HCT116 (cell line): ENCODE data around the gene IRS1. TPM values are rescaled to one million over a fixed set of nuclear protein-coding genes. Genes with fewer than 3 reads are reported as not detected.

Experiments
- ATAC-seq: fragments of 200-7000 bp; cut with Tn5 transposase; 2 replicates; pipeline ENCODE4 v1.9.1; 2020; ENCODE audit warnings: mild to moderate bottlenecking, moderate library complexity
- BruUV-seq: library from RNA; stranded (reverse); fragments of 400-500 nt; replicated peaks from 2 replicates; lab custom pipeline; 2021; lab: Mats Ljungman, UMichigan
- CTCF ChIA-PET: fragments of 300-600 bp; sonication (Branson Sonifier 250); formaldehyde crosslinking; loops from one replicate; lab custom pipeline; 2021; ENCODE audit warnings: antibody characterized with exemption; lab: Charles Lee
- POLR2A ChIA-PET: fragments of 300-600, 350-600 bp; sonication (Branson Sonifier 250); formaldehyde crosslinking; loops from one replicate; lab custom pipeline; 2021; ENCODE audit warnings: antibody characterized with exemption; lab: Charles Lee
- RAD21 ChIA-PET, 2 experiments: fragments of 300-600 bp; sonication (Branson Sonifier 250); formaldehyde crosslinking; loops; one replicate each; lab custom pipeline; 2023; ENCODE audit warnings: low total read pairs in 2 of 2; ENCODE audit not compliant: uncharacterized antibody in 2 of 2, unreplicated experiment in 2 of 2, low non-redundant PET in 1 of 2; lab: Charles Lee
- DNase-seq: peaks from one replicate; pipeline ENCODE4 v3.0.0-alpha.2; 2010; ENCODE audit warnings: low read depth, low spot score
- H2AFZ ChIP-seq: fragments of 200-600 bp; shearing (Covaris generic), sonication (generic); 2 replicates; pipeline ENCODE4 v1.6.1; 2017; ENCODE audit warnings: low read depth, mixed run types, mixed read lengths, antibody characterized with exemption, low read length; ENCODE audit not compliant: poor library complexity, severe bottlenecking
- H3K27ac ChIP-seq: 2 replicates; pipeline ENCODE4 v1.5.1; 2012; ENCODE audit warnings: low read depth, low read length
- H3K27me3 ChIP-seq: fragments of 200-600 bp; sonication (generic); 2 replicates; pipeline ENCODE4 v1.6.1; 2016; ENCODE audit warnings: mixed run types, low read length, mixed read lengths; ENCODE audit not compliant: insufficient read depth
- H3K36me3 ChIP-seq, 2 experiments: fragments of 200-500 bp in 1 of 2; fragments of 200-600 bp in 1 of 2; sonication (Bioruptor generic) in 1 of 2; sonication (generic) in 1 of 2; 2 replicates each; pipeline versions ENCODE4 v1.5.1 to v1.6.1; 2014 to 2016; ENCODE audit warnings: low read length in 2 of 2, inconsistent platforms in 1 of 2, mixed read lengths in 1 of 2, mixed run types in 1 of 2; ENCODE audit not compliant: insufficient read depth in 2 of 2, control insufficient read depth in 1 of 2
- H3K4me1 ChIP-seq, 2 experiments: fragments of 200-600 bp in 1 of 2; sonication (generic) in 1 of 2; 2 replicates each; pipeline versions ENCODE4 v1.5.1 to v1.6.1; 2012 to 2017; ENCODE audit warnings: low read length in 2 of 2, inconsistent platforms in 1 of 2, mild to moderate bottlenecking in 1 of 2, mixed read lengths in 1 of 2, mixed run types in 1 of 2, moderate library complexity in 1 of 2; ENCODE audit not compliant: insufficient read depth in 2 of 2, control insufficient read depth in 1 of 2
- H3K4me2 ChIP-seq: fragments of 200-600 bp; sonication (generic); 2 replicates; pipeline ENCODE4 v1.6.1; 2017; ENCODE audit warnings: mixed run types, low read length, mixed read lengths
- H3K4me3 ChIP-seq, 2 experiments: fragments of 200-600 bp in 1 of 2; sonication (generic) in 1 of 2; replicated peaks in 1 of 2; 2 replicates each; pipeline ENCODE4 v1.5.1; 2011 to 2016; ENCODE audit warnings: low read length in 2 of 2, control low read depth in 1 of 2, low read depth in 1 of 2, mild to moderate bottlenecking in 1 of 2, mixed read lengths in 1 of 2, mixed run types in 1 of 2
- H3K79me2 ChIP-seq: fragments of 200-600 bp; sonication (generic); 2 replicates; pipeline ENCODE4 v1.6.1; 2017; ENCODE audit warnings: mild to moderate bottlenecking, mixed run types, low read length, moderate library complexity, mixed read lengths; ENCODE audit not compliant: insufficient read depth
- H3K9ac ChIP-seq: fragments of 200-600 bp; sonication (generic); 2 replicates; pipeline ENCODE4 v1.6.1; 2016; ENCODE audit warnings: low read length, mixed read lengths
- H3K9me2 ChIP-seq: fragments of 200-600 bp; sonication (generic), shearing (Covaris generic); 2 replicates; pipeline ENCODE4 v1.6.1; 2017; ENCODE audit warnings: mixed run types, mild to moderate bottlenecking, moderate library complexity; ENCODE audit not compliant: insufficient read depth
- H3K9me3 ChIP-seq, 2 experiments: fragments of 200-500 bp in 1 of 2; fragments of 200-600 bp in 1 of 2; sonication (Bioruptor generic) in 1 of 2; sonication (generic) in 1 of 2; 2 replicates each; pipeline ENCODE4 v1.6.1; 2014 to 2017; ENCODE audit warnings: low read length in 2 of 2, mixed read lengths in 2 of 2, inconsistent platforms in 1 of 2, low read depth in 1 of 2, mild to moderate bottlenecking in 1 of 2, mixed run types in 1 of 2, moderate library complexity in 1 of 2; ENCODE audit not compliant: control insufficient read depth in 1 of 2, insufficient read depth in 1 of 2
- H4K20me1 ChIP-seq: fragments of 200-600 bp; sonication (generic), shearing (Covaris generic); 2 replicates; pipeline ENCODE4 v1.6.1; 2017; ENCODE audit warnings: mixed run types, mild to moderate bottlenecking, moderate library complexity; ENCODE audit not compliant: insufficient read depth
- CTCF ChIP-seq, 3 experiments: fragments of 200-600 bp in 1 of 3; sonication (generic) in 1 of 3; IDR thresholded peaks in 2 of 3; conservative IDR thresholded peaks in 1 of 3; 2 replicates each; pipeline ENCODE4 v1.5.1; 2012 to 2017; ENCODE audit warnings: low read depth in 2 of 3, low read length in 2 of 3, antibody characterized with exemption in 1 of 3, borderline replicate concordance in 1 of 3, control low read depth in 1 of 3, mild to moderate bottlenecking in 1 of 3, mixed read lengths in 1 of 3, mixed run types in 1 of 3, moderate library complexity in 1 of 3; ENCODE audit not compliant: insufficient read depth in 1 of 3
- ELF1 ChIP-seq: IDR thresholded peaks from 2 replicates; pipeline ENCODE4 v1.6.1; 2012; ENCODE audit warnings: low read depth, borderline replicate concordance
- POLR2AphosphoS5 ChIP-seq: IDR thresholded peaks from 2 replicates; pipeline ENCODE4 v1.6.1; 2011; ENCODE audit warnings: mild to moderate bottlenecking, low read depth, low read length, moderate library complexity
- intact Hi-C: fragments of 100-400 bp; cut with micrococcal nuclease; formaldehyde crosslinking; loops from 2 replicates; pipeline ENCODE4 v1.10.0; 2022
- total RNA-seq: library from RNA; stranded (reverse); gene quantifications from one replicate; pipeline ENCODE4 v1.2.1, GENCODE V29; 2021; ENCODE audit not compliant: unreplicated experiment

IRS1 gene
- total RNA-seq, 1 experiment from 2014 or later, result 88.8 TPM

DNA sequence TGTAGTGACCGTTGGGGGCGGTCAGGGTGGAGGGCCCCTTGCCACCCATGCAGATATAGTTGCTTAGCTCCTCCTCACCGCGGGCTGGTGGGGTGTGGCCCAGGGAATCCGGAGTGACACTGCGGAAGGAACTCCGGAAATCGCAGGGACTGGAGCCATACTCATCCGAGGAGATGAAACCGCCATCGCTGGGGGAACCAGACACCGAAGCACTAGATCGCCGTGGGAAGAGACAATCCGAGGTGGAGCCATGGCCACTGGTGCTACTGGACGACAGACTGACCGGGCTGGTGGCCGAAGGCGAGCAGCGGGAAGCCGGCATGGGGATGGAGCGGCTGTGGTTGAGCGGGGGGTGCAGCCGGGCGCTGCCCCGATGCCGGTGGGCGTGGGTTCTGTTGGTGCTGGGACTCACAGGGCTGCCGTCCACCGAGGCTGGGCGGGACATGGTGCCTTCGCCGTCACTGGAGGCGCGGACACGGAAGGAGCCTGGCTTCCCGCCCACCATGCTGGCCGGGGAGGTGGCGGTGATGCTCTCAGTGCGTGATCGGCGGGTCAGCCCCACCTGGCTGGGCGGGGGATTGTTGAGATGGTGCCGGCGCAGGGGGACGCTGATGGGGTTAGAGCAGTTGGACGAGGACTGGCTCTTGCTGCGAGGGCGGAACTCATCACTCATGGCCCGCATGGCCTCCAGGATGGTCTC, 2.2 kb downstream of the IRS1 start:
- intact Hi-C loops, result no loop called here
- Histone ChIP-seq H3K4me3 (no peak overlapping the region), H3K27me3 (no peaks in the 10 kb centered on the region), H3K4me1 (peaks cover 20 to 78% of the 10 kb centered on the region in 2 experiments; a peak in 3 of 4 replicates), H3K36me3 (peaks cover 2 to 59% of the 10 kb centered on the region in 2 experiments; a peak in 1 of 4 replicates), H3K9me2 (no peaks in the 10 kb centered on the region), H2AFZ (no peak overlapping the region), H3K4me2 (no peak overlapping the region)
- POLR2A ChIA-PET, result no interaction called here
- ATAC-seq (no peak), DNase-seq (no peak)
- RAD21 ChIA-PET, result no interaction called here
- peak; percentile 10; the same call in 1 of the 2 replicates for TF ChIP-seq POLR2AphosphoS5
- no peak for TF ChIP-seq CTCF (IDR thresholded peaks at IDR 0.05 in 2 of 3, conservative IDR thresholded peaks at IDR 0.05 in 1 of 3; ENCODE audit: borderline replicate concordance in 1 of 3, insufficient read depth in 1 of 3, low read depth in 2 of 3, low read length in 2 of 3)
- TF ChIP-seq, all 23 proteins: peak for 1
- H4K20me1 ChIP-seq, result no peaks in the 10 kb centered on the region
- CTCF ChIA-PET, result no interaction called here
- no TSS peak for BruUV-seq
- H3K9me3 ChIP-seq, result peaks cover 0 to 22% of the 10 kb centered on the region in 2 experiments; a peak in 1 of 4 replicates
- peaks cover 79% of the 10 kb centered on the region for H3K79me2 ChIP-seq
- peak overlapping the region; percentile 88 for H3K27ac ChIP-seq
- H3K9ac ChIP-seq, result no peak overlapping the region

- Histone ChIP-seq H3K9me3 (peaks cover 0 to 22% of the 10 kb centered on the region in 2 experiments; a peak in 1 of 4 replicates), H3K27me3 (no peaks in the 10 kb centered on the region), H3K9ac (no peak overlapping the region), H4K20me1 (no peaks in the 10 kb centered on the region), H3K4me1 (peaks cover 14 to 73% of the 10 kb centered on the region in 2 experiments; a peak in 3 of 4 replicates), H3K79me2 (peaks cover 85% of the 10 kb centered on the region), H3K9me2 (no peaks in the 10 kb centered on the region), H3K36me3 (peaks cover 6 to 64% of the 10 kb centered on the region in 2 experiments; a peak in 1 of 4 replicates), H3K27ac (peak overlapping the region; percentile 88), H3K4me2 (no peak overlapping the region), H3K4me3 (no peak overlapping the region), H2AFZ (no peak overlapping the region)
- no peak for ATAC-seq
- ChIA-PET POLR2A (no interaction called here), RAD21 (no interaction called here), CTCF (no interaction called here)
- TF ChIP-seq ELF1 (no peak), CTCF (IDR thresholded peaks at IDR 0.05 in 2 of 3, conservative IDR thresholded peaks at IDR 0.05 in 1 of 3; ENCODE audit: borderline replicate concordance in 1 of 3, insufficient read depth in 1 of 3, low read depth in 2 of 3, low read length in 2 of 3) (peak in 1 of 3 experiments; percentile 19; a peak in 1 of 6 replicates)
- no peak for DNase-seq
- intact Hi-C loops, result no loop called here
- no TSS peak for BruUV-seq
Observed at GRCh38 chr2:226796840-226797288, 2.8 kb downstream of the IRS1 start.
